Esophagus squamous epithelium (tissue), 4 donors: ENCODE results near the gene PCDHAC2.

ENCODE experiments used
- POLR2A ChIP-seq, 4 donors: fragments of 450-650 bp; IDR thresholded peaks; one replicate each; pipeline ENCODE4 v1.6.1; 2017; ENCODE audit warnings: antibody characterized with exemption in 4 of 4, mild to moderate bottlenecking in 4 of 4, moderate library complexity in 3 of 4
- TF ChIP-seq, protein P1 (sequence below), 6 experiments: fragments of 450-650 bp in 4 of 6; fragments of 200-600 bp in 2 of 6; sonication (generic) in 2 of 6; IDR thresholded peaks; one replicate each; pipeline ENCODE4 v1.5.1; 2016 to 2019; ENCODE audit warnings: antibody characterized with exemption in 6 of 6, mild to moderate bottlenecking in 4 of 6, moderate library complexity in 4 of 6

GRCh38 chr5:141010047-141010793 lies 43.9 kb downstream of the PCDHAC2 start:
- TF ChIP-seq, protein P1, sequence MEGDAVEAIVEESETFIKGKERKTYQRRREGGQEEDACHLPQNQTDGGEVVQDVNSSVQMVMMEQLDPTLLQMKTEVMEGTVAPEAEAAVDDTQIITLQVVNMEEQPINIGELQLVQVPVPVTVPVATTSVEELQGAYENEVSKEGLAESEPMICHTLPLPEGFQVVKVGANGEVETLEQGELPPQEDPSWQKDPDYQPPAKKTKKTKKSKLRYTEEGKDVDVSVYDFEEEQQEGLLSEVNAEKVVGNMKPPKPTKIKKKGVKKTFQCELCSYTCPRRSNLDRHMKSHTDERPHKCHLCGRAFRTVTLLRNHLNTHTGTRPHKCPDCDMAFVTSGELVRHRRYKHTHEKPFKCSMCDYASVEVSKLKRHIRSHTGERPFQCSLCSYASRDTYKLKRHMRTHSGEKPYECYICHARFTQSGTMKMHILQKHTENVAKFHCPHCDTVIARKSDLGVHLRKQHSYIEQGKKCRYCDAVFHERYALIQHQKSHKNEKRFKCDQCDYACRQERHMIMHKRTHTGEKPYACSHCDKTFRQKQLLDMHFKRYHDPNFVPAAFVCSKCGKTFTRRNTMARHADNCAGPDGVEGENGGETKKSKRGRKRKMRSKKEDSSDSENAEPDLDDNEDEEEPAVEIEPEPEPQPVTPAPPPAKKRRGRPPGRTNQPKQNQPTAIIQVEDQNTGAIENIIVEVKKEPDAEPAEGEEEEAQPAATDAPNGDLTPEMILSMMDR (IDR thresholded peaks at IDR 0.05): no peak
- no peak for TF ChIP-seq POLR2A (IDR thresholded peaks at IDR 0.05)
